ENCODE results near the gene ALPG.

ALPG gene

DNA sequence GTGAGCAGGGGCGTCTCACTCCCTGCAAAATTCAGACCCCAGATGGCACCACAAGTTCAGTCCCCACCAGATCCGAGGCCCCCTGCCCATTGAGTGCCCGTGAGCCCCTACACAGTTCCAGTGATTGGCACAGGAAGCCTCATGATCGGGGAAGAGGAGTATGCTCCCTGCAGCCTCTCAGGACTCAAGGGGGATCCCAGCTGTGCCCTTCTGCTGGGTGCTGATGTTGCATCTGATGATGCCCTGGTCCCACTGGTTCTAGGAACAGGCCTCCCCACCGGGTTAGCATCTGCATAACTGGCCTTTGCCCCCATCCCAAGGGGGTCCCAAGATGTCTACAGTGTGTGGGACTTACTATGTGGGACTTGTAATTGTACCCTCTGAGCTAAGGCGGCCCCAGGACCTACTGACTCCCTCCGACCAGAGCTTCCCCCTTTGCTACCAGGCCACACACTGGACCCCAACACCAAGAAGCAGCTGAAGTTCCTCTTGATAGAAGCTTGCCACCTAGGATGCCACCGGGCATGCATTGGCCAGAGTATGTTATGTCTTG lies 8.6 kb downstream of the ALPG start:
- H3K9ac ChIP-seq (ENCODE audit: insufficient read length), result no peak overlapping the region
- no peaks in the 10 kb centered on the region for H3K36me3 ChIP-seq (ENCODE audit: insufficient read depth, low read length)
- H3K27ac ChIP-seq, result no peak overlapping the region
- no peak for TF ChIP-seq EZH2 (IDR thresholded peaks at IDR 0.05)
- TF ChIP-seq POLR2AphosphoS5 (IDR thresholded peaks at IDR 0.05; ENCODE audit: borderline replicate concordance, low read depth, low read length), result no peak
- TF ChIP-seq FOXP2 (optimal IDR thresholded peaks at IDR 0.05; ENCODE audit: control extremely low read depth, extremely low read length, insufficient read depth), result no peak
- no peak overlapping the region for H3K4me3 ChIP-seq
- no peaks in the 10 kb centered on the region for H3K9me3 ChIP-seq (ENCODE audit: low read depth, low read length)
- DNase-seq (ENCODE audit: low read depth, low spot score), result no peak

DNA sequence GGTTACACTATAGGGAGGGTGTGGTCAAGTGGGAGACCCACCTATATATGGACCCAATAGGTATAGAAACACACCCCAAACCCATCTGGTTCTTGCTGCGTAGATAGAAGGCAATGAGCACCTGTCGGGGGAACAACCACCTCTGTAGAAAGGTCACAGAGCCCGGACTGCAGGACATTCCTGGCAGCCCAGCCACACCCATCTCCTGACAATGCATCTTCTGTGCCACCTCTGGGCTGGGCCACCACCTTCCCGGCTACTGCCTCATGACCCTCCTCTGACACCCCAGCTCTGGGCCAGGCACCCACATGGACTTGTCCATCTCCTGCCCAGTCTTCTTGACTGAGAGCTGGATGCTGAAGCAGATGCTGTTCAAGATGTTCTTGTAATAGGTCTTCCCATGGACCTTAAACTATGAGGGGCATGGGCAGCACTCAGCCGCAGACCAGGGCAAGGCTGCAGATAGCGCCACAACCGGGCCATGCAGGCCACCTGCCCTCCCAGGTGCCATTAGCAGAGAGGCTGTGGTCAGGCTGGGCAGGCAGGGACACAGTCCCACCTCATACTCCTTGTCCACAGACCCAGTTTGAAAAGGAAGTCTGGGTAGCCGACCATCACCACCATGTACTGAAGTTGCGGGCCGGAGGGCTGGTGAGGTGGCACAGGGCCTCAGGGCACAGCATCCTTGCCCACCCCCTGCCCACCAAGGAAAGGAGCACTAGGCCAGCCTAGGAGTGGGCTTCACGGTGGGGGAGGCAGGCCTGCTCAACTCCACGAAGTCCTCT lies 9.3 kb downstream of the ALPG start:
- no peak overlapping the region for H3K27ac ChIP-seq
- no peaks in the 10 kb centered on the region for H3K9me3 ChIP-seq (ENCODE audit: low read depth, low read length)
- H3K9ac ChIP-seq (ENCODE audit: insufficient read length), result no peak overlapping the region
- no peak overlapping the region for H3K4me3 ChIP-seq
- no peak for TF ChIP-seq POLR2AphosphoS5 (IDR thresholded peaks at IDR 0.05; ENCODE audit: borderline replicate concordance, low read depth, low read length)
- no peak for TF ChIP-seq EZH2 (IDR thresholded peaks at IDR 0.05)
- no peak for TF ChIP-seq FOXP2 (optimal IDR thresholded peaks at IDR 0.05; ENCODE audit: control extremely low read depth, extremely low read length, insufficient read depth)
- DNase-seq (ENCODE audit: low read depth, low spot score), result no peak
- H3K36me3 ChIP-seq (ENCODE audit: insufficient read depth, low read length), result no peaks in the 10 kb centered on the region

DNA sequence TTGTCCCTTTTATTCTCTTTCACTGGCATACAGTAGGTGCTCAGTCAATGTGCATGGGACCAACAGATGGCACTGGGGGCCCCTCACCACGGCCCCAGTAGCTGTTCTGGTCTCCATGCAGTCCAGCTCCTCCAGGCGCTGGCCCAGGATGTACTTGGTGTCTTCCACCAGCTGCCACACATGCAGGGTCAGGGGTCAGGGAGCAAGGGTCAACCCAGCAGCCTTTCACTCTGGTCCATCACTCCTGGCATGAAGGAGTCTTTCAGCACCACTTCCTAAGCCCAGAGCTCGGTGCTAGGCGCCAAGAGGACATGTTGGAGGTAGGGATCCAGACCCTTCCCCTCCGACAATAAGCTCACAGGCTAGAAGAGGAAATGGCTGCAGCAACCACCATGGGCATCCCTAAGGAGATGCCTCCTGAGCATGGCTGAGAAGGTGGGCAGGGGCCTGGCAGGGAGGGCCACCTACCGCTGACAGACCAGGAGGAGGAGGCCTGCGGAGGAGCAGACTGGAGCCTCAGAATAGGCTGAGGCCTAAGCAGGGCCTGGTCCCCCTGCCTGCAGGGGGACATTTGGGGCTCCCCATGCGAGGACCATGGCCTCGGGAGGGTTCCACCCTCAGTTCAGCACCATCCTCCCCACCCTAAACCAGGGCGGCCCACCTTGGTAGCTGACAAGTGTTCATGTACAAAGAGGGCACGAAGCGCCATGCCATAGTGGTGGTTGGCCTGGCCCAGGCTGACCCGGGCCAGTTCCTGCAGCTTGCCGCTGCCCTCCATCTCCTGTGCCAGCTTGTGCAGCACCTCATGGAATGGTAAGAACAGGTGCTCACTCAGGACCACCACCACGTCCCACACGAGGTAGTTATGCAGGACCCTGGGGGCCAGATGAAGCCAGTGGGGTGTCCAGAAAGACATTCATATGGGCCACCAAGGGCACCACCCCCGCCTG lies 10.2 kb downstream of the ALPG start:
- H3K9me3 ChIP-seq (ENCODE audit: low read depth, low read length), result no peaks in the 10 kb centered on the region
- no peak overlapping the region for H3K4me3 ChIP-seq
- no peaks in the 10 kb centered on the region for H3K36me3 ChIP-seq (ENCODE audit: insufficient read depth, low read length)
- H3K9ac ChIP-seq (ENCODE audit: insufficient read length), result no peak overlapping the region
- no peak overlapping the region for H3K27ac ChIP-seq
- no peak for DNase-seq (ENCODE audit: low read depth, low spot score)
- TF ChIP-seq FOXP2 (optimal IDR thresholded peaks at IDR 0.05; ENCODE audit: control extremely low read depth, extremely low read length, insufficient read depth) (no peak), POLR2AphosphoS5 (IDR thresholded peaks at IDR 0.05; ENCODE audit: borderline replicate concordance, low read depth, low read length) (no peak), EZH2 (IDR thresholded peaks at IDR 0.05) (no peak)

GRCh38 chr2:232417489-232417888 lies 10.8 kb downstream of the ALPG start:
- no peaks in the 10 kb centered on the region for H3K9me3 ChIP-seq (ENCODE audit: low read depth, low read length)
- TF ChIP-seq POLR2AphosphoS5 (IDR thresholded peaks at IDR 0.05; ENCODE audit: borderline replicate concordance, low read depth, low read length), result no peak
- no peak for TF ChIP-seq FOXP2 (optimal IDR thresholded peaks at IDR 0.05; ENCODE audit: control extremely low read depth, extremely low read length, insufficient read depth)
- TF ChIP-seq EZH2 (IDR thresholded peaks at IDR 0.05), result no peak
- no peaks in the 10 kb centered on the region for H3K36me3 ChIP-seq (ENCODE audit: insufficient read depth, low read length)
- H3K9ac ChIP-seq (ENCODE audit: insufficient read length), result no peak overlapping the region
- no peak overlapping the region for H3K4me3 ChIP-seq
- DNase-seq (ENCODE audit: low read depth, low spot score), result no peak
- no peak overlapping the region for H3K27ac ChIP-seq

- Histone ChIP-seq H3K9me3 (ENCODE audit: low read depth, low read length) (no peaks in the 10 kb centered on the region), H3K9ac (ENCODE audit: insufficient read length) (no peak overlapping the region), H3K36me3 (ENCODE audit: insufficient read depth, low read length) (no peaks in the 10 kb centered on the region), H3K27ac (no peak overlapping the region), H3K4me3 (no peak overlapping the region)
- no peak for DNase-seq (ENCODE audit: low read depth, low spot score)
- TF ChIP-seq EZH2 (IDR thresholded peaks at IDR 0.05) (no peak), POLR2AphosphoS5 (IDR thresholded peaks at IDR 0.05; ENCODE audit: borderline replicate concordance, low read depth, low read length) (no peak), FOXP2 (optimal IDR thresholded peaks at IDR 0.05; ENCODE audit: control extremely low read depth, extremely low read length, insufficient read depth) (no peak)
Measured at GRCh38 chr2:232418056-232418455, 11.4 kb downstream of the ALPG start.

GRCh38 chr2:232418466-232419244 lies 12.0 kb downstream of the ALPG start:
- no peak overlapping the region for H3K9ac ChIP-seq (ENCODE audit: insufficient read length)

GRCh38 chr2:232419245-232420072 lies 12.8 kb downstream of the ALPG start:
- H3K9ac ChIP-seq (ENCODE audit: insufficient read length), result no peak overlapping the region
- no peaks in the 10 kb centered on the region for H3K36me3 ChIP-seq (ENCODE audit: insufficient read depth, low read length)
- no peak overlapping the region for H3K4me3 ChIP-seq
- H3K27ac ChIP-seq, result no peak overlapping the region
- no peak for DNase-seq (ENCODE audit: low read depth, low spot score)
- TF ChIP-seq EZH2 (IDR thresholded peaks at IDR 0.05) (peak; percentile 48), FOXP2 (optimal IDR thresholded peaks at IDR 0.05; ENCODE audit: control extremely low read depth, extremely low read length, insufficient read depth) (no peak), POLR2AphosphoS5 (IDR thresholded peaks at IDR 0.05; ENCODE audit: borderline replicate concordance, low read depth, low read length) (no peak)
- no peaks in the 10 kb centered on the region for H3K9me3 ChIP-seq (ENCODE audit: low read depth, low read length)

More at GRCh38 chr2:232418466-232419244, 12.0 kb downstream of the ALPG start:
- no peak for DNase-seq (ENCODE audit: low read depth, low spot score)
- H3K36me3 ChIP-seq (ENCODE audit: insufficient read depth, low read length), result no peaks in the 10 kb centered on the region
- no peaks in the 10 kb centered on the region for H3K9me3 ChIP-seq (ENCODE audit: low read depth, low read length)
- H3K27ac ChIP-seq, result no peak overlapping the region
- H3K4me3 ChIP-seq, result 0 out of 2 replicates have a peak overlapping the region, but pooled peaks have one; percentile 15
- no peak for TF ChIP-seq EZH2 (IDR thresholded peaks at IDR 0.05)
- no peak for TF ChIP-seq FOXP2 (optimal IDR thresholded peaks at IDR 0.05; ENCODE audit: control extremely low read depth, extremely low read length, insufficient read depth)
- TF ChIP-seq POLR2AphosphoS5 (IDR thresholded peaks at IDR 0.05; ENCODE audit: borderline replicate concordance, low read depth, low read length), result no peak

Data from SK-N-MC (cell line).